Mesothelial cell of epicardium (in vitro differentiated cells): ENCODE data around the gene LRRK1. TPM values are rescaled to one million over a fixed set of nuclear protein-coding genes. Genes with fewer than 3 reads are reported as not detected.

Experiments used
- DNase-seq, 2 experiments: peaks; one replicate each; pipeline ENCODE4 v3.0.0; 2021; ENCODE audit warnings: low spot score in 2 of 2; ENCODE audit not compliant: unreplicated experiment in 2 of 2
- H3K27ac Mint-ChIP-seq: 2 replicates; pipeline ENCODE4 v1.8.0; 2021; ENCODE audit warnings: mixed read lengths
- H3K27me3 Mint-ChIP-seq: 2 replicates; pipeline ENCODE4 v1.8.0; 2021; ENCODE audit warnings: low read depth, mixed read lengths
- H3K36me3 Mint-ChIP-seq: 2 replicates; pipeline ENCODE4 v1.8.0; 2021; ENCODE audit warnings: mixed read lengths
- H3K4me1 Mint-ChIP-seq: 2 replicates; pipeline ENCODE4 v1.8.0; 2021; ENCODE audit warnings: mixed read lengths
- H3K4me3 Mint-ChIP-seq: 2 replicates; pipeline ENCODE4 v1.8.0; 2021; ENCODE audit warnings: mild to moderate bottlenecking, moderate library complexity, mixed read lengths
- H3K9me3 Mint-ChIP-seq: 2 replicates; pipeline ENCODE4 v1.8.0; 2021; ENCODE audit warnings: mixed read lengths
- CTCF ChIP-seq: fragments of 200-600 bp; sonication (generic); IDR thresholded peaks from one replicate; pipeline ENCODE4 v1.5.0; 2021; ENCODE audit warnings: antibody characterized with exemption; ENCODE audit not compliant: unreplicated experiment
- total RNA-seq: library from RNA; stranded (reverse); gene quantifications from 3 replicates; pipeline ENCODE4 v1.2.1, GENCODE V29; 2021

The LRRK1 gene
- total RNA-seq, 1 donor from 2014 or later, result 2.3 TPM

- no peak overlapping the region for H3K27ac Mint-ChIP-seq
- peaks cover 8% of the 10 kb centered on the region for H3K4me1 Mint-ChIP-seq
- no peak for TF ChIP-seq CTCF
- no peak for DNase-seq
- H3K36me3 Mint-ChIP-seq, result no peaks in the 10 kb centered on the region
- H3K4me3 Mint-ChIP-seq, result peak overlapping the region; percentile 71
- H3K9me3 Mint-ChIP-seq, result no peaks in the 10 kb centered on the region
- peaks cover 85% of the 10 kb centered on the region for H3K27me3 Mint-ChIP-seq
These were observed 41.0 kb upstream of the LRRK1 start for GRCh38 chr15:100878130-100878529.

- Mint-ChIP-seq H3K27me3 (peaks cover 88% of the 10 kb centered on the region), H3K27ac (no peak overlapping the region)
- no peak for TF ChIP-seq CTCF
These were observed 40.5 kb upstream of the LRRK1 start for GRCh38 chr15:100878648-100879047.

GRCh38 chr15:100879061-100879463 lies 40.1 kb upstream of the LRRK1 start:
- H3K4me1 Mint-ChIP-seq, result peaks cover 8% of the 10 kb centered on the region
- no peaks in the 10 kb centered on the region for H3K9me3 Mint-ChIP-seq
- no peak for DNase-seq

More at GRCh38 chr15:100878648-100879047, 40.5 kb upstream of the LRRK1 start:
- no peaks in the 10 kb centered on the region for H3K36me3 Mint-ChIP-seq
- peak overlapping the region; percentile 71 for H3K4me3 Mint-ChIP-seq
- no peak for DNase-seq
- peaks cover 8% of the 10 kb centered on the region for H3K4me1 Mint-ChIP-seq
- no peaks in the 10 kb centered on the region for H3K9me3 Mint-ChIP-seq

GRCh38 chr15:100879464-100880138 lies 39.6 kb upstream of the LRRK1 start, which contains the start of gene ALDH1A3:
ALDH1A3 (plus strand) TSS chr15:100879831; CDS start chr15:100879908, 77 bp downstream.
- peaks cover 88% of the 10 kb centered on the region for H3K27me3 Mint-ChIP-seq
- DNase-seq, result no peak
- H3K27ac Mint-ChIP-seq, result no peak within 1 kb of the TSS
- H3K9me3 Mint-ChIP-seq, result no peaks in the 10 kb centered on the region
- H3K4me3 Mint-ChIP-seq, result peak within 1 kb of the TSS; percentile 71
- no peak for TF ChIP-seq CTCF
- H3K36me3 Mint-ChIP-seq, result no peaks in the 10 kb centered on the region
- peaks cover 8% of the 10 kb centered on the region for H3K4me1 Mint-ChIP-seq

More at GRCh38 chr15:100879061-100879463, 40.1 kb upstream of the LRRK1 start:
- Mint-ChIP-seq H3K27ac (no peak overlapping the region), H3K4me3 (no peak overlapping the region), H3K27me3 (peaks cover 88% of the 10 kb centered on the region), H3K36me3 (no peaks in the 10 kb centered on the region)
- TF ChIP-seq CTCF, result no peak

GRCh38 chr15:100880139-100880896 lies 38.8 kb upstream of the LRRK1 start:
- no peaks in the 10 kb centered on the region for H3K9me3 Mint-ChIP-seq
- H3K27me3 Mint-ChIP-seq, result peaks cover 87% of the 10 kb centered on the region
- no peak for TF ChIP-seq CTCF
- no peaks in the 10 kb centered on the region for H3K36me3 Mint-ChIP-seq
- H3K4me3 Mint-ChIP-seq, result peak overlapping the region; percentile 56
- DNase-seq, result no peak
- H3K4me1 Mint-ChIP-seq, result peaks cover 8% of the 10 kb centered on the region
- H3K27ac Mint-ChIP-seq, result no peak overlapping the region
